HG03095 (cell line): Measurements from ENCODE around the gene ACAT2.
"Not testable (repeated sequence)": the region's sequence is repeated elsewhere in the genome, so short reads cannot be mapped to it uniquely, and the experiment has no call there.

Experiments
- ATAC-seq: cut with Tn5 transposase; IDR thresholded peaks from one replicate; pipeline ENCODE4 v1.9.1; 2021; ENCODE audit warnings: moderate library complexity; ENCODE audit not compliant: unreplicated experiment

The ACAT2 gene

DNA sequence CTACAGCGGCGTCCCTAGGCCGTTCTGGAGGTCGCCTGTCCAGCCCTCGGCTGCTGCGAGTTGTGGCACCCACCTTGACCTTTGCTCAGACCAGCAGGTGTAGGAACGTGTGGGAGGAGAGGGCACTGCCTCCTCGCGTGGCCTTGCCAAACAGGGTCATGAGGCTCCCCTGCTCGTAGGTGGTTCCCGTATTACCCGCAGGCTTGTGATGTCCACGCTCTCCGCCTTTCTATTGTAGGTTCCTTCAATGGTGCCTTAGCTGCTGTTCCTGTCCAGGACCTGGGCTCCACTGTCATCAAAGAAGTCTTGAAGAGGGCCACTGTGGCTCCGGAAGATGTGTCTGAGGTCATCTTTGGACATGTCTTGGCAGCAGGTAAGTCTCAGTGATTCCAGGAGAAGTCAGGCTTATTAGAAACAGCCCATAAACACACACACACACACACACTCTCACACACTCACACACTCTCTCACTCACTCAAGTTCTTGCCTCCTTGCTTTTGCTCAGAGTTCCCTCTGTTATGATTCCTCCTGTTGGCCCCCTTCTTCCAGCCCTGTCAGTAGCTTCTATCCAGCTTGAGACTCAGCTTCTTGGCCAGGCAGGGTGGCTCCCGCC is 942 bp downstream of the ACAT2 start:
- no peak for ATAC-seq

GRCh38 chr6:159766906-159767305 is 5.1 kb downstream of the ACAT2 start:
- no peak for ATAC-seq

DNA sequence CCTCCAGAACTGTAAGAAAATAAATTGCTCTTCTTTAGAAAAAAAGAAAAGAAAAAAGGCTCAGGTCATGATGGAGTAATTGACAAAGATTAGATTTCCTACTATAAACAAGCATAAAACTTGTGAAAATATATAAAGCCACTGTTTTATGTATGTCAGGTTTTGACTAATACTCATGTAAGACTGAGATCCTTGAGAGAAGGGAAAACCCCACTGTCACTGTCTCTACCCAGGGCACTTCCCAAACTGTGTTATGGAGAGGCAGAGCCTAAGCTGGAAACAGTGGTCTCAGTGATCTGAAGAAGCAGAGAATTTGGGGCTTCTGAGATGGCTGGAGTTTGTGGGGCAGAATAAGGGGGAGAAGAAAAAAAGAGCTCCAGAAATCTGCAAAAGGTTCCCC is 7.6 kb downstream of the ACAT2 start:
- ATAC-seq: no peak

- ATAC-seq: no peak
Observed at GRCh38 chr6:159772196-159772595, 10.4 kb downstream of the ACAT2 start.

- no peak for ATAC-seq
Observed at GRCh38 chr6:159777240-159777904, 15.5 kb downstream of the ACAT2 start.

DNA sequence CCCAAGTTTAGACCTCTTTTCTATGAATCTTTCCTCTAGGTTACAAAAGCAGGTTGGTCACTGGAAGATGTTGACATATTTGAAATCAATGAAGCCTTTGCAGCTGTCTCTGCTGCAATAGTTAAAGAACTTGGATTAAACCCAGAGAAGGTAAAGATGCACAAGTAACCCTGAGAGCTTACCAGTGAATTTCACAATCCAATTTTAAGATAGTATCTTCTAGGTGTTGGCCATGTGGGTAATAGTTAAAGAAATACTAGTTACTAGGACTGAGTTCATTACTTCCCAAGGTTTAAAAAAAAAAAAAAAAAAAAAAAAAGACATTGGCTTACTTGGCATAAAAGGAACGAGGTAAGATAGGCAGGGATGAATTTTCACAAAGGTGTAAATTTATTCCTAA is 16.3 kb downstream of the ACAT2 start:
- ATAC-seq: no peak

DNA sequence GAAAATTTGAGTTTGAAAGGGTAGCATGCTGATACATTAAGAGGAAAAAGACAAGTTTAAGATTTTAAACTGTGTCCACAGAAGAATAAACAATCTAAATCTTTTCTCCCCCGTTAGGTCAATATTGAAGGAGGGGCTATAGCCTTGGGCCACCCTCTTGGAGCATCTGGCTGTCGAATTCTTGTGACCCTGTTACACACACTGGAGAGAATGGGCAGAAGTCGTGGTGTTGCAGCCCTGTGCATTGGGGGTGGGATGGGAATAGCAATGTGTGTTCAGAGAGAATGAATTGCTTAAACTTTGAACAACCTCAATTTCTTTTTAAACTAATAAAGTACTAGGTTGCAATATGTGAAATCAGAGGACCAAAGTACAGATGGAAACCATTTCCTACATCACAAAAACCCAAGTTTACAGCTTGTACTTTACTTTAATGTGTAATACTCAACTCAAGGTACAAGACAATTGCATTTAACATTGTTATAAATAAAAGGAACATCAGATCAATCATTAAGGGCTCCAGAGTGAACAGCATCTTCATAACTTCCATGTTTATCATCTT is 16.8 kb downstream of the ACAT2 start:
- no peak for ATAC-seq

DNA sequence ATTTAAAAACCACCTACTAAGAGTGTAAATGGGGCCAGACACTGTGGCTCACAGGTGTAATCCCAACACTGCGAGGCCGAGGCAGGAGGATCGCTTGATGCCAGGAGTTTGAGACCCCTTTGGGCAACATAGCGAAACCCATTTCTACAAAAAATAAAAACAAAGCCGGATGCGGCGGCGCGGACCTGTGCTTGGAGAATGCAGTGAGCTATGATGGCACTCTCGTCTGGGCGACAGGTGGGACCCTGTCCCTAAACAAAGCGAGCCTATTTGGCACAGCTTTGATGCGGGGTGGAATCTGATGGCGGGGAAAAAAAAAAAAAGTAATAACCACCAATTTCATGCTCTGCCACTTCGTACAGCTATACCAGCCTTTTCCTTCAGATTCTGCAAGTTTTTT is 26.4 kb downstream of the ACAT2 start:
- no peak for ATAC-seq

DNA sequence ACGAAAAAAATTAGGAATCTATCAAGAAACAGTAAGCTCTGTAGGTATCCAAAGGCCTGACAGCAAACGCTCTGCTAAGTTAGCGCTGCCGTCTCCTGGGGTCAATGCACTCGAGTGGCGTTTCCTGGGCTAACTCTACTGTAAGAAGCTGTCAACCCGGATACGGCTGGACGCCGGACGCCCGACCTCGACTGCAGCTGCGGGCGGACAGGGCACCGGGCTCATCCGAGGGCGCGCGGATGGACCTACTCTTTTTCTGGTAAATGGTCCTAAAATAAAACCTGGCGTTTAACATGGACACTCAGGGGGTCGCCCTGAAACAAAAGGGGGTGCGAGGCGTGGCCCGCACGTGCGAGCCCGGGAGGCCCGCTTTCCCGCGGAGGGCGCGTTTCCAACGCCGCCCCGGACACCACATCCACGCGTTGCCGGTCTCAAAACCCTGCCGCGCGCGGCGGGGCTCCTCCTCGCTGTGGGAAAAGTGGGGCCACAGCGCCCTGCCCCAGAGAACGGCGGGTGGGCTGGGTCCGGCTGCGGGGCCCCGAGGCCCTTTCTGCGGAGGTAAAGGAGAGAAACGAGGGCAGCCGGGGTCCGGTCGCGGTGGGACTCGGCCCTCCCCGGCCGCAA is 27.0 kb downstream of the ACAT2 start:
- ATAC-seq: no peak

DNA sequence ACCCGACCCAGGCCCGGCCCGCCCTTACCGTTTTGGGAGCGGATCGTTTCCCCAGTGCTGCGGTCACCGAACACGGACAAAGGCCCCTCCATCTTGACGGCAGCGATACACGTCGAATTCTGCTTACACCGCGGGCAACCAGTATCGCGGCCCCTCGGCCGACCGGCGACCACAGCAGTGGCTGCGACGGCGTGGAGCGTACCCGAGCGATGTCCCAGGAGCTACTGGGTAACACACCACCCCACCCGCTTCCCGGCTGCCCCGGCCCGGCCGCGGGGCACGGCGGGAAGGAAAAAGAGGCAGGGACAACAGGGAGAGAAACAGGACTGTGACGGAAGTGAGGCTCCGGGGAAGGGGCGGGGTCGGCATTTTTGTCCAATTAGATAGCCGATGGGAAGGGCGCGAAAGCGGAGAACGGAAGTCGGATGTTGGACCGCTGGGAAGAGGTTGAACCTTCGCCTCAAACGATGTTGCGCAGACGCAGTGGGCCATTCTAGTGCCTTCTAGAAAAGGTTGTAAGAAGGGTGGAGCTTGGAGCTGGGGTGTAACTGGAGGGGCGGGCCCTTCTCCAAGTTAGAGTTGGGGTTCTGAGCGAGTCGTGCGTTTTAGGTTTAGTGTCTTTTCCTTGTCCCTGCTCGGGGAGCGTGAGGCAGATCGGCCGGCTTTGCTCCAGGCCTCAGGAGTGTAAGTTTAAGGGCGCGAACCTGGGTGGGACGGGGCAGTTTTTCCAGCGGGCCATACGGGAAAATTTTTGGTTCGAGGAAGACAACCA is 27.7 kb downstream of the ACAT2 start, which contains the start of gene TCP1:
Gene TCP1 (minus strand): TSS at position 226 of the 772 bp plus-strand sequence. CDS start 134 bp downstream, at position 92.
- peak; percentile 67 for ATAC-seq

DNA sequence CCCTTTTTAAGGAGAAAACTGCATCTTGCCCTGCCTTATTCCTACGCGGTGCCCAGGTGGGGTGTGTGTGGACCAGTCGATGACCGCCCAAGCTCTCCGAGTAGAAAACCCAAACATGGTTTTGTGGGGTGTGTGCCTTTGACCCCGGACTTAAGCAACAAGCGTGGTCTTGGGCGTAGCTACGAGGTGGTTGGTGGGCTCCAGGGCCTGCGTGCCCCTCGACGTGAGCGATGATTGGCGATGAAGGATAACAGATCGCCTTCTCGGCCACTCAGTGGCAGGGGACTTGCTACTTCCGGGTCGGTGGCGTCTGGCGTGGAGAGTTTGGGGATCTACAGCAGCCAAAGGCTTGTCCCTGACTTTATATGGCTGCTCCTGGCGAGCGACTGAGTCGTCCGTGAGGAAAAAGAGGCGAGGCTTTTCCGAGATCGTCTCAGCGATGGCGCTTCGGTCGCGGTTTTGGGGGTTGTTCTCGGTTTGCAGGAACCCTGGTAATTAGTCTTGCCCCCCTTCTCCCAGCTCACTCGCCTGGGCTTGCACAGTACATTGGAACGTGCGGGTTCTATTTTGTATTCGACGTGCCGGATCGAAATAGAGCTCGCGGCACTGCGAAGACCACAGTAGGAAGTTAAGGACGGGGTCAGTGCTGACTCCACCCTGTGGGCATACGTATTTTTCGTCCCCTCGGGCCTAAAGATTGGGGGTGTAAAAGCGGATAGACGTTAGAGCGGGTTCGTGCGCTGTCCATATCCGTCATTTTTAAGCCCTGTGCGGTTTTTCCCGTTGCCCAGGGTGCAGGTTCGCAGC is 28.5 kb downstream of the ACAT2 start, which contains the start of gene MRPL18:
Gene MRPL18 (plus strand): TSS at position 319 of the 807 bp plus-strand sequence. CDS start 121 bp downstream, at position 440.
- peak; percentile 83 for ATAC-seq

GRCh38 chr6:159790956-159791598 is 29.2 kb downstream of the ACAT2 start:
- ATAC-seq: no peak

- ATAC-seq: not testable (repeated sequence)
Observed at GRCh38 chr6:159794976-159795375, 33.1 kb downstream of the ACAT2 start.

- ATAC-seq: no peak
Observed at GRCh38 chr6:159797554-159797953, 35.7 kb downstream of the ACAT2 start.

DNA sequence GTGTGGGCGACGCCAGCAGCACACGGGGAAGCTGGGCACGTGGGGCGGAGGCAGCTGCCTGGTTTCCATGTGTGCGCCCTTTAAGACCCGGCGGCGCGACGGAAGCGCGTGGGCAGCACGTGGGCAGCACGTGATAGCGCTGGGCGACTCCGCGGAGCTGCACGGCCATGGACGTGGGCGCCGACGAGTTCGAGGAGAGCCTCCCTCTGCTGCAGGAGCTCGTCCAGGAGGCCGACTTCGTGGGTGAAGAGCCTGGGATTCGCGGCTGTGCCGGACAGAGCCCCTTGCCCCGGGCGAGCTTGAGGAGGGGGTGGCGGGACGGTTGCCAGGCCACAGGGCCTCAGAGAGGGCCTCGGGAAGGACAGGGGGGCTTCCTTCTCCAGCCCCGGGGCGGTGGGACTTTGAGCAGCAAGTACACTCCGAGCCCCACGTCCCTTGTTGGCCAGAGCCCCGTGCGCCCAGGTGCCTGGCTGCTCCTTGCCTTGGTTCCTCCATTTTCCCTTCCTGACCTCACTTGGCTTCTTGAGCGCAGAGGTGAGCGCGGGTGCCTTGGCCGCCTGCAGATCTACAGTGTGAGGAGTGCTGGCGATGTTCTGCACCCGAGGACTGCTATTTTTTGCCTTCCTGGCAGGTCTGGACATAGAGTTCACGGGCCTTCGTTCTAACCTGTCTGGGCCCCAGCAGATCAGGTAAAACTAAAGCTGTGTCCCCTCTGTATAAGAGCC is 38.5 kb downstream of the ACAT2 start, which contains the start of gene PNLDC1:
Gene PNLDC1 (plus strand): TSS at position 136 of the 725 bp plus-strand sequence. CDS start 32 bp downstream, at position 168.
- no peak for ATAC-seq

DNA sequence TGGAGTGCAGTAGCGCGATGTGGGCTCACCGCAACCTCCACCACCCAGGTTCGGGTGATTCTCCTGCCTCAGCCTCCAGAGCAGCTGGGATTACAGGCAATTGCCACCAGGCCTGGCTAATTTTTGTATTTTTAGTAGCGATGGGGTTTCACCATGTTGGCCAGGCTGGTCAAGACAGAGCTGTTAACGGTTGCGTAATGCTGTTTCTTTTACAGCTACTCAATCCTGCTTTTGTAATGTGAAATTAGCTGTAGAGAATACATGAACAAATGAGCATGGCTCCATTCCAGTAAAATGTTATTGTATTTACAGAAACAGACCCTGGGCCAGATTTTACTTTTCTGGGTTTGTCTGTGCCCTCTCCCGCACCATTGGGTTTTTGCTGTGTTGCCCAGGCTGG is 40.1 kb downstream of the ACAT2 start:
- no peak for ATAC-seq

DNA sequence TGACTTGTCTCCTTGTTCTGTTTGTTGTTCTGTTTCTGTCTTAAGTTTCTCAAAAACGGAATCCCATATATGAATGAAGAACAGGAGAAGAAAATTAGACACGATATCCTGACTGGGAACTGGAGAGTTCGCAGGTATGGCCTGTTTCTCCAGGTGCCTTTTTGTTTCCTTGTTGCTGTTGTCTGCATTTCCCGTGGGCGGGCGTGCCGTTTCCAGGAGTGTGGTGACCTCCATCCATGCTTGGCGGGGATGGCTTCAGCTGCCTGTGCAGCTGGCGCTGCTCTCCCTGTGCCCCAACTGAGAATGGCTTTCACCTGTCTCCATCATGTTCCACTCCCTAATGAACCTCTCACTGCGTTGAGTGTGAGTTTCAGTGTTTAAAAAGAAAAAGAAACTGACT is 42.7 kb downstream of the ACAT2 start:
- ATAC-seq: no peak

- no peak for ATAC-seq
Observed at GRCh38 chr6:159805440-159806020, 43.7 kb downstream of the ACAT2 start.
